Neural cell (in vitro differentiated cells): ENCODE results near the gene PRAMEF15. TPM values are rescaled to one million over a fixed set of nuclear protein-coding genes. Genes with fewer than 3 reads are reported as not detected.
"Not testable (repeated sequence)": the region's sequence is repeated elsewhere in the genome, so short reads cannot be mapped to it uniquely, and the experiment has no call there.

ENCODE experiments used
- H2AFZ ChIP-seq: fragments of 200-600, 300-800 bp; sonication (generic), shearing (Covaris generic); 2 replicates; pipeline ENCODE4 v1.6.0; 2014; ENCODE audit warnings: low read depth, mild to moderate bottlenecking, antibody characterized with exemption, low read length, moderate library complexity
- H3F3A ChIP-seq: fragments of 200-600 bp; shearing (Covaris generic); 2 replicates; pipeline ENCODE4 v1.6.1; 2016; ENCODE audit warnings: mild to moderate bottlenecking, moderate library complexity, mixed read lengths, antibody characterized with exemption, low read length; ENCODE audit not compliant: insufficient read depth, poor library complexity, severe bottlenecking
- H3K27ac ChIP-seq: fragments of 200-600, 300-800 bp; sonication (generic), shearing (Covaris generic); 2 replicates; pipeline ENCODE4 v1.5.1; 2014; ENCODE audit warnings: mild to moderate bottlenecking, low read length, moderate library complexity
- H3K27me3 ChIP-seq: fragments of 300-800, 200-600 bp; sonication (generic), shearing (Covaris generic); 2 replicates; pipeline ENCODE4 v1.6.0; 2014; ENCODE audit warnings: mild to moderate bottlenecking, low read depth, low read length, moderate library complexity; ENCODE audit not compliant: insufficient read depth
- H3K36me3 ChIP-seq: fragments of 300-800, 200-600 bp; sonication (generic), shearing (Covaris generic); 2 replicates; pipeline ENCODE4 v1.5.1; 2014; ENCODE audit warnings: mild to moderate bottlenecking, antibody characterized with exemption, low read length, moderate library complexity; ENCODE audit not compliant: insufficient read depth
- H3K4me2 ChIP-seq: fragments of 300-800, 200-600 bp; sonication (generic), shearing (Covaris generic); 2 replicates; pipeline ENCODE4 v1.6.0; 2014; ENCODE audit warnings: mild to moderate bottlenecking, low read length
- H3K4me3 ChIP-seq: fragments of 300-800, 200-600 bp; sonication (generic), shearing (Covaris generic); 2 replicates; pipeline ENCODE4 v1.5.1; 2014; ENCODE audit warnings: mild to moderate bottlenecking, low read length, moderate library complexity
- H3K79me2 ChIP-seq: fragments of 200-600 bp; shearing (Covaris generic); replicated peaks from 2 replicates; pipeline ENCODE4 v1.6.0; 2014; ENCODE audit warnings: mild to moderate bottlenecking, low read length, moderate library complexity; ENCODE audit not compliant: insufficient read depth
- H3K9ac ChIP-seq: fragments of 300-800, 200-600 bp; sonication (generic), shearing (Covaris generic); 2 replicates; pipeline ENCODE4 v1.6.1; 2016; ENCODE audit warnings: mild to moderate bottlenecking, low read length, mixed read lengths
- H3K9me2 ChIP-seq: fragments of 200-600 bp; shearing (Covaris generic); 2 replicates; pipeline ENCODE4 v1.6.1; 2016; ENCODE audit warnings: mild to moderate bottlenecking, low read length, mixed read lengths; ENCODE audit not compliant: insufficient read depth
- H3K9me3 ChIP-seq: fragments of 200-600, 300-800 bp; sonication (generic), shearing (Covaris generic); 2 replicates; pipeline ENCODE4 v1.6.1; 2016; ENCODE audit warnings: mild to moderate bottlenecking, mixed run types, low read length, moderate library complexity, mixed read lengths
- H4K20me1 ChIP-seq: fragments of 200-600 bp; shearing (Covaris generic); 2 replicates; pipeline ENCODE4 v1.6.1; 2016; ENCODE audit warnings: mild to moderate bottlenecking, mixed run types; ENCODE audit not compliant: insufficient read depth
- polyA plus RNA-seq: library from polyadenylated mRNA; depleted of rRNA; stranded (reverse); fragments of >200 nt; gene quantifications from 2 replicates; pipeline ENCODE4 v1.2.3, GENCODE V29; 2014
- small RNA-seq, 3 experiments: library from RNA; depleted of rRNA; stranded (forward); fragments of <200 nt; gene quantifications; one replicate each; pipeline ENCODE3, GENCODE V24; 2012

PRAMEF15 gene
- polyA plus RNA-seq, 1 donor from 2014 or later: not detected

GRCh38 chr1:13364928-13365327 lies 49.5 kb downstream of the PRAMEF15 start:
- H3K27me3 ChIP-seq, H3K4me2 ChIP-seq, H3F3A ChIP-seq, H3K4me3 ChIP-seq, H3K9ac ChIP-seq, H4K20me1 ChIP-seq, H3K36me3 ChIP-seq, H3K79me2 ChIP-seq, H3K9me3 ChIP-seq, H2AFZ ChIP-seq, H3K9me2 ChIP-seq, H3K27ac ChIP-seq: not testable (repeated sequence)

GRCh38 chr1:13366536-13366935 lies 51.2 kb downstream of the PRAMEF15 start:
- not testable (repeated sequence) for H3K79me2 ChIP-seq, H3K9me2 ChIP-seq, H3K9me3 ChIP-seq, H2AFZ ChIP-seq, H3K27me3 ChIP-seq, H3K27ac ChIP-seq, H3K36me3 ChIP-seq, H4K20me1 ChIP-seq, H3K4me3 ChIP-seq, H3K9ac ChIP-seq, H3F3A ChIP-seq, H3K4me2 ChIP-seq

- H3K4me2 ChIP-seq, H3K27me3 ChIP-seq, H2AFZ ChIP-seq, H3K27ac ChIP-seq, H3K9me2 ChIP-seq, H3K79me2 ChIP-seq, H3K9ac ChIP-seq, H3K9me3 ChIP-seq, H4K20me1 ChIP-seq, H3K36me3 ChIP-seq, H3F3A ChIP-seq, H3K4me3 ChIP-seq: not testable (repeated sequence)
Observed at GRCh38 chr1:13368544-13368943, 53.2 kb downstream of the PRAMEF15 start.

Small RNAs within 50 kb of the gene (small RNA-seq; reads per million reads assigned to genes)
- 0 reads per million in 3 experiments for gene RNU6-771P

Other genes starting within 250 kb of the PRAMEF15 start
- gene PRAMEF25, start 244.8 kb upstream of the PRAMEF15 start, polyA plus RNA-seq: not detected in 2 replicates
- gene HNRNPCL2, start 198.7 kb upstream of the PRAMEF15 start, polyA plus RNA-seq: not detected in 2 replicates
- not detected in 2 replicates for gene PRAMEF26, start 159.6 kb upstream of the PRAMEF15 start, polyA plus RNA-seq
- gene HNRNPCL4, start 149.9 kb upstream of the PRAMEF15 start, polyA plus RNA-seq: not detected in 2 replicates
- not detected in 2 replicates for gene PRAMEF9, start 143.7 kb upstream of the PRAMEF15 start, polyA plus RNA-seq
- not detected in 2 replicates for gene PRAMEF13, start 114.2 kb upstream of the PRAMEF15 start, polyA plus RNA-seq
- not detected in 2 replicates for gene PRAMEF18, start 89.4 kb upstream of the PRAMEF15 start, polyA plus RNA-seq
- gene PRAMEF5, start 61.4 kb upstream of the PRAMEF15 start, polyA plus RNA-seq: not detected in 2 replicates
- not detected in 2 replicates for gene PRAMEF8, start 30.4 kb upstream of the PRAMEF15 start, polyA plus RNA-seq
- not detected in 2 replicates for gene PRAMEF33, start 12.0 kb upstream of the PRAMEF15 start, polyA plus RNA-seq
- gene PRAMEF14, start 31.6 kb downstream of the PRAMEF15 start, polyA plus RNA-seq: not detected in 2 replicates
- not detected in 2 replicates for gene PRAMEF19, start 56.4 kb downstream of the PRAMEF15 start, polyA plus RNA-seq
- not detected in 2 replicates for gene PRAMEF17, start 74.1 kb downstream of the PRAMEF15 start, polyA plus RNA-seq
- gene PRAMEF20, start 94.9 kb downstream of the PRAMEF15 start, polyA plus RNA-seq: not detected in 2 replicates
- gene LRRC38, start 198.4 kb downstream of the PRAMEF15 start, polyA plus RNA-seq: not detected in 2 replicates